H1 (cell line): Measurements from ENCODE around the gene CBFA2T2. TPM values are rescaled to one million over a fixed set of nuclear protein-coding genes. Genes with fewer than 3 reads are reported as not detected.

ENCODE experiments used
- CTCF ChIA-PET: fragments of 300-600 bp; sonication (Branson Sonifier 250); formaldehyde crosslinking; loops from one replicate; lab custom pipeline; 2021; ENCODE audit not compliant: partially characterized antibody; lab: Charles Lee
- POLR2A ChIA-PET: fragments of 300-600 bp; sonication (Branson Sonifier 250); formaldehyde crosslinking; loops from one replicate; lab custom pipeline; 2021; ENCODE audit warnings: inconsistent platforms; ENCODE audit not compliant: partially characterized antibody; lab: Charles Lee
- DNase-seq, 2 experiments: peaks; one replicate each; pipeline versions ENCODE4 v3.0.0 to v3.0.0-alpha.2; 2010 to 2022; ENCODE audit warnings: low spot score in 2 of 2, low read depth in 1 of 2, mixed read lengths in 1 of 2
- FAIRE-seq: peaks from 2 replicates; lab custom pipeline; 2011; peaks lifted over from hg19 to GRCh38; lab: Jason Lieb, UNC
- H2AFZ ChIP-seq: 2 replicates; pipeline ENCODE4 v1.8.1; 2012; ENCODE audit warnings: low read length, inconsistent platforms
- H2AK5ac ChIP-seq: 2 replicates; pipeline ENCODE4 v1.6.1; 2013; ENCODE audit warnings: low read depth, low read length
- H2BK120ac ChIP-seq: replicated peaks from 2 replicates; pipeline ENCODE3; 2013; ENCODE audit warnings: low read depth, low read length, inconsistent platforms
- H2BK12ac ChIP-seq: 2 replicates; pipeline ENCODE4 v1.6.1; 2013; ENCODE audit warnings: low read depth, low read length
- H2BK15ac ChIP-seq: 2 replicates; pipeline ENCODE4 v1.6.1; 2013; ENCODE audit warnings: low read length
- H2BK20ac ChIP-seq: 2 replicates; pipeline ENCODE4 v1.6.1; 2013; ENCODE audit warnings: low read length
- H2BK5ac ChIP-seq: 2 replicates; pipeline ENCODE4 v1.6.1; 2013; ENCODE audit warnings: low read depth, low read length
- H3K14ac ChIP-seq: 2 replicates; pipeline ENCODE4 v1.6.1; 2013; ENCODE audit warnings: inconsistent platforms; ENCODE audit not compliant: insufficient read length
- H3K18ac ChIP-seq: 2 replicates; pipeline ENCODE4 v1.6.1; 2013; ENCODE audit warnings: low read length; ENCODE audit errors: extremely low read depth
- H3K23ac ChIP-seq: 2 replicates; pipeline ENCODE4 v1.6.1; 2013; ENCODE audit warnings: inconsistent platforms; ENCODE audit not compliant: insufficient read length
- H3K23me2 ChIP-seq: 2 replicates; pipeline ENCODE4 v1.6.1; 2013; ENCODE audit warnings: low read depth, low read length
- H3K27ac ChIP-seq: 2 replicates; pipeline ENCODE4 v1.6.1; 2011; ENCODE audit warnings: low read depth, low read length, inconsistent platforms
- H3K27me3 ChIP-seq, 4 experiments: replicated peaks in 1 of 4; 1 replicate in 1 of 4; 2 replicates in 3 of 4; pipeline versions ENCODE4 v1.6.1 to v1.8.1; 2011 to 2013; ENCODE audit warnings: low read length in 3 of 4, mild to moderate bottlenecking in 3 of 4, inconsistent platforms in 2 of 4, mixed read lengths in 2 of 4, moderate library complexity in 1 of 4; ENCODE audit not compliant: control insufficient read depth in 3 of 4, insufficient read depth in 3 of 4; ENCODE audit errors: extremely low read depth in 1 of 4
- H3K36me3 ChIP-seq, 4 experiments: 2 replicates each; pipeline versions ENCODE4 v1.6.1 to v1.8.1; 2011 to 2013; ENCODE audit warnings: mild to moderate bottlenecking in 4 of 4, low read length in 3 of 4, moderate library complexity in 2 of 4, control low read depth in 1 of 4, inconsistent platforms in 1 of 4; ENCODE audit not compliant: insufficient read depth in 4 of 4, control insufficient read depth in 2 of 4
- H3K4ac ChIP-seq: replicated peaks from 2 replicates; pipeline ENCODE3; 2013; ENCODE audit warnings: low read length, low read depth, mixed read lengths, inconsistent platforms; ENCODE audit not compliant: insufficient read length
- H3K4me1 ChIP-seq, 4 experiments: replicated peaks in 1 of 4; 1 replicate in 1 of 4; 2 replicates in 3 of 4; pipeline versions ENCODE4 v1.6.1 to v1.8.1; 2011 to 2013; ENCODE audit warnings: low read length in 3 of 4, inconsistent platforms in 2 of 4, mixed read lengths in 1 of 4; ENCODE audit not compliant: insufficient read depth in 4 of 4, control insufficient read depth in 3 of 4
- H3K4me2 ChIP-seq, 2 experiments: 2 replicates each; pipeline versions ENCODE4 v1.6.1 to v1.8.1; 2011 to 2013; ENCODE audit warnings: low read depth in 2 of 2, low read length in 2 of 2, control low read depth in 1 of 2, inconsistent platforms in 1 of 2, mild to moderate bottlenecking in 1 of 2; ENCODE audit not compliant: insufficient read depth in 1 of 2
- H3K4me3 ChIP-seq, 4 experiments: fragments of 200-600, 300-600 bp in 1 of 4; sonication (generic), shearing (Covaris generic), sonication (Bioruptor Twin) in 1 of 4; 2 replicates each; pipeline versions ENCODE4 v1.5.1 to v1.8.1; 2011 to 2016; ENCODE audit warnings: low read length in 4 of 4, low read depth in 3 of 4, control low read depth in 2 of 4, inconsistent platforms in 2 of 4, mild to moderate bottlenecking in 2 of 4, mixed read lengths in 1 of 4, moderate library complexity in 1 of 4; ENCODE audit not compliant: insufficient read depth in 2 of 4; ENCODE audit errors: extremely low read depth in 1 of 4
- H3K56ac ChIP-seq: replicated peaks from 2 replicates; pipeline ENCODE3; 2013; ENCODE audit warnings: low read depth, mild to moderate bottlenecking, mixed read lengths, low read length, inconsistent platforms; ENCODE audit not compliant: insufficient read length
- H3K79me1 ChIP-seq: 2 replicates; pipeline ENCODE4 v1.6.1; 2013; ENCODE audit warnings: low read depth, low read length, control low read depth
- H3K79me2 ChIP-seq, 2 experiments: 2 replicates each; pipeline versions ENCODE4 v1.6.1 to v1.8.1; 2012 to 2013; ENCODE audit warnings: low read length in 2 of 2, mild to moderate bottlenecking in 2 of 2, inconsistent platforms in 1 of 2; ENCODE audit not compliant: insufficient read depth in 2 of 2, control insufficient read depth in 1 of 2
- H3K9ac ChIP-seq, 4 experiments: replicated peaks in 1 of 4; 1 replicate in 1 of 4; 2 replicates in 3 of 4; pipeline versions ENCODE4 v1.6.1 to v1.8.1; 2011 to 2013; ENCODE audit warnings: low read depth in 3 of 4, low read length in 3 of 4, control low read depth in 2 of 4, mild to moderate bottlenecking in 2 of 4, moderate library complexity in 2 of 4, inconsistent platforms in 1 of 4; ENCODE audit errors: extremely low read depth in 1 of 4
- H3K9me3 ChIP-seq, 2 experiments: 2 replicates each; pipeline versions ENCODE4 v1.6.1 to v1.8.1; 2012 to 2013; ENCODE audit warnings: mild to moderate bottlenecking in 2 of 2, moderate library complexity in 2 of 2, control low read depth in 1 of 2, inconsistent platforms in 1 of 2, low read depth in 1 of 2, low read length in 1 of 2, mixed read lengths in 1 of 2; ENCODE audit not compliant: insufficient read depth in 2 of 2
- H4K20me1 ChIP-seq, 2 experiments: replicated peaks in 1 of 2; 2 replicates each; pipeline versions ENCODE3 to v1.8.1; 2011 to 2013; ENCODE audit warnings: inconsistent platforms in 2 of 2, low read length in 2 of 2, mild to moderate bottlenecking in 1 of 2; ENCODE audit not compliant: insufficient read depth in 2 of 2, control insufficient read depth in 1 of 2
- H4K5ac ChIP-seq: 2 replicates; pipeline ENCODE4 v1.6.1; 2013; ENCODE audit warnings: low read length, low read depth, mixed read lengths, inconsistent platforms; ENCODE audit not compliant: insufficient read length
- H4K8ac ChIP-seq: 2 replicates; pipeline ENCODE4 v1.8.0; 2013; ENCODE audit warnings: mild to moderate bottlenecking, moderate library complexity, low read length, inconsistent platforms; ENCODE audit not compliant: insufficient read depth; ENCODE audit errors: extremely low read depth
- H4K91ac ChIP-seq: replicated peaks from 2 replicates; pipeline ENCODE3; 2013; ENCODE audit warnings: low read length, mixed read lengths, inconsistent platforms; ENCODE audit not compliant: insufficient read length
- ASH2L ChIP-seq: fragments of 200-600, 300-600 bp; sonication (generic); IDR thresholded peaks from one replicate; pipeline ENCODE4 v1.7.1; 2017; ENCODE audit warnings: low read length
- CTCF ChIP-seq, 3 experiments: IDR thresholded peaks; 1 replicate in 2 of 3; 2 replicates in 1 of 3; pipeline versions ENCODE4 v1.5.1 to v1.6.1; 2011; ENCODE audit warnings: low read length in 3 of 3, mild to moderate bottlenecking in 3 of 3, inconsistent platforms in 2 of 3, low read depth in 1 of 3, moderate library complexity in 1 of 3; ENCODE audit not compliant: insufficient read depth in 1 of 3; ENCODE audit errors: control extremely low read depth in 1 of 3
- EP300 ChIP-seq, 2 experiments: IDR thresholded peaks; 1 replicate in 1 of 2; 2 replicates in 1 of 2; pipeline ENCODE4 v1.6.1; 2011 to 2012; ENCODE audit warnings: low read depth in 2 of 2, low read length in 2 of 2, mild to moderate bottlenecking in 2 of 2, borderline replicate concordance in 1 of 2, inconsistent platforms in 1 of 2, moderate library complexity in 1 of 2
- GABPA ChIP-seq: IDR thresholded peaks from 2 replicates; pipeline ENCODE4 v1.6.1; 2011; ENCODE audit warnings: mild to moderate bottlenecking, low read length, moderate library complexity, borderline replicate concordance; ENCODE audit not compliant: insufficient read depth
- HDAC6 ChIP-seq: IDR thresholded peaks from one replicate; pipeline ENCODE4 v1.7.1; 2012; ENCODE audit warnings: low read depth, mild to moderate bottlenecking, inconsistent platforms, low read length, moderate library complexity
- KDM4A ChIP-seq: IDR thresholded peaks from one replicate; pipeline ENCODE4 v1.7.1; 2012; ENCODE audit warnings: low read depth, mild to moderate bottlenecking, moderate library complexity, low read length, inconsistent platforms; ENCODE audit not compliant: severe bottlenecking
- NANOG ChIP-seq: IDR thresholded peaks from 2 replicates; pipeline ENCODE4 v1.6.1; 2011; ENCODE audit warnings: low read length, low read depth, mild to moderate bottlenecking, inconsistent platforms; ENCODE audit not compliant: insufficient read depth, poor library complexity, severe bottlenecking
- TAF7 ChIP-seq: optimal IDR thresholded peaks from 2 replicates; pipeline ENCODE3; 2011; ENCODE audit warnings: low read depth, mild to moderate bottlenecking, inconsistent platforms, low read length, moderate library complexity, borderline replicate concordance
- TBP ChIP-seq: IDR thresholded peaks from 2 replicates; pipeline ENCODE4 v1.6.1; 2011; ENCODE audit warnings: low read depth, low read length, improper control_type of control experiment
- ZNF274 ChIP-seq: IDR thresholded peaks from 2 replicates; pipeline ENCODE4 v1.7.0; 2012; ENCODE audit warnings: low read length, borderline replicate concordance; ENCODE audit errors: extremely low read depth
- WGBS, 2 experiments: shearing (Covaris generic) in 1 of 2; methylation state at CpG; one replicate each; pipeline versions ENCODE4 v1.1.6 to v1.1.7; 2013 to 2015; ENCODE audit warnings: low lambda C conversion rate in 2 of 2, mixed read lengths in 2 of 2, inconsistent platforms in 1 of 2, low coverage in 1 of 2, missing lambda C conversion rate in 1 of 2; ENCODE audit not compliant: insufficient replicate concordance in 2 of 2, insufficient coverage in 1 of 2, insufficient read length in 1 of 2; ENCODE audit errors: extremely low coverage in 1 of 2, missing lambda C conversion rate in 1 of 2; 5-methylcytosine and 5-hydroxymethylcytosine counted together
- polyA plus RNA-seq, 7 experiments: library from polyadenylated mRNA; depleted of rRNA in 3 of 7; stranded (reverse) in 5 of 7; unstranded in 2 of 7; fragments of >200 nt in 5 of 7; fragments of 200-250 nt in 2 of 7; gene quantifications; 1 replicate in 5 of 7; 2 replicates in 1 of 7; 4 replicates in 1 of 7; pipeline versions ENCODE4 v1.2.1 to v1.2.3, GENCODE V29; 2011 to 2013; ENCODE audit warnings: missing spikeins in 2 of 7, mixed read lengths in 2 of 7
- total RNA-seq: library from RNA; stranded (reverse); fragmentation: NEBNext Ultra II Directional; extraction: Animal tissue kit (Norgen Biotek cat#: 25700); gene quantifications from 2 replicates; pipeline ENCODE4 v1.2.1, GENCODE V29; 2021

The CBFA2T2 gene
- total and polyA plus RNA-seq, 2 of the 8 experiments (the other 6 are each of a cell fraction or from before 2014, with no cell fraction given) = 11.6 to 12.9 TPM

- Histone ChIP-seq H2AFZ (no peak overlapping the region), H3K79me1 (no peaks in the 10 kb centered on the region), H4K20me1 (peaks cover 0 to 8% of the 10 kb centered on the region in 2 experiments), H3K27ac (no peak overlapping the region), H3K14ac (no peak overlapping the region), H2BK15ac (no peak overlapping the region), H3K23me2 (peaks cover 11% of the 10 kb centered on the region; the same call in 1 of the 2 replicates), H2BK12ac (no peak overlapping the region), H3K23ac (no peak overlapping the region), H4K91ac (no peak overlapping the region), H3K36me3 (peaks cover 0 to 11% (median 0%) of the 10 kb centered on the region in 4 experiments; a peak in 2 of 8 replicates), H3K9me3 (no peaks in the 10 kb centered on the region), H3K79me2 (no peaks in the 10 kb centered on the region), H3K4me2 (no peak overlapping the region), H3K4me1 (peaks cover 0 to 9% (median 6%) of the 10 kb centered on the region in 4 experiments; a peak in 4 of 7 replicates), H2BK120ac (no peak overlapping the region), H4K8ac (no peak overlapping the region), H2BK20ac (no peak overlapping the region), H2BK5ac (no peak overlapping the region), H3K56ac (no peak overlapping the region), H3K4me3 (no peak overlapping the region), H3K9ac (no peak overlapping the region), H3K18ac (no peak overlapping the region), H3K4ac (no peak overlapping the region), H3K27me3 (peaks cover 0 to 2% (median 0%) of the 10 kb centered on the region in 4 experiments; a peak in 1 of 7 replicates), H2AK5ac (no peak overlapping the region), H4K5ac (no peak overlapping the region)
- ChIA-PET POLR2A (interaction anchor here (0.6 to 17.9 kb wide), 2 partner anchors 18 to 227 kb away, joined by 7 to 245 read pairs; partner anchors contain the start of gene NECAB3), CTCF (interaction anchor here (1.1 kb wide), 1 partner anchor 216 kb away, joined by 3 read pairs; no protein-coding TSS in a partner anchor)
- 91% methylated on average over 7 of the region's 7 CpGs; no CpG with 5 or more reads in 1 of the 2 experiments for WGBS, 2 experiments
- DNase-seq (no peak), FAIRE-seq (no peak)
- TF ChIP-seq ZNF274 = no peak
- TF ChIP-seq TBP = no peak
- no peak for TF ChIP-seq KDM4A
- no peak for TF ChIP-seq CTCF (IDR thresholded peaks at IDR 0.05; ENCODE audit: control extremely low read depth in 1 of 3, insufficient read depth in 1 of 3, low read depth in 1 of 3, low read length in 3 of 3)
- TF ChIP-seq NANOG = no peak
- TF ChIP-seq EP300 (IDR thresholded peaks at IDR 0.05; ENCODE audit: borderline replicate concordance in 1 of 2, low read depth in 2 of 2, low read length in 2 of 2) = no peak
- no peak for TF ChIP-seq HDAC6
- TF ChIP-seq ASH2L = no peak
- no peak for TF ChIP-seq TAF7
- TF ChIP-seq GABPA = no peak
Measured at GRCh38 chr20:33660685-33661058, 170.8 kb downstream of the CBFA2T2 start.
